RWPE2 (cell line): Measurements from ENCODE around the gene NMRK2.
A peak's percentile ranks its signal among the peaks of the same experiment; 100 is the strongest.
"Not testable (repeated sequence)": the region's sequence is repeated elsewhere in the genome, so short reads cannot be mapped to it uniquely, and the experiment has no call there.

Experiments
- ATAC-seq: fragments of 200-7000 bp; cut with Tn5 transposase; 3 replicates; pipeline ENCODE4 v1.9.1; 2021; ENCODE audit warnings: low read depth
- DNase-seq: peaks from one replicate; pipeline ENCODE4 v3.0.0-alpha.2; 2020; ENCODE audit warnings: low spot score
- H3K27ac ChIP-seq: fragments of 450-650 bp; 2 replicates; pipeline ENCODE4 v1.5.1; 2017; ENCODE audit warnings: mild to moderate bottlenecking; ENCODE audit not compliant: poor library complexity, severe bottlenecking
- H3K27me3 ChIP-seq: fragments of 250-450 bp; sonication (Bioruptor Pico); 2 replicates; pipeline ENCODE4 v1.5.1; 2021; ENCODE audit warnings: mild to moderate bottlenecking, moderate library complexity; ENCODE audit not compliant: insufficient read depth, poor library complexity, severe bottlenecking
- H3K36me3 ChIP-seq: fragments of 250-450 bp; sonication (Bioruptor Pico); 2 replicates; pipeline ENCODE4 v1.5.1; 2020; ENCODE audit warnings: low read depth, mild to moderate bottlenecking, moderate library complexity
- H3K4me1 ChIP-seq: fragments of 250-450 bp; sonication (Bioruptor Pico); 2 replicates; pipeline ENCODE4 v1.5.1; 2021; ENCODE audit warnings: mild to moderate bottlenecking, moderate library complexity; ENCODE audit not compliant: insufficient read depth, poor library complexity, severe bottlenecking
- H3K4me3 ChIP-seq: fragments of 250-450 bp; sonication (Bioruptor Pico); 2 replicates; pipeline ENCODE4 v1.5.1; 2021; ENCODE audit warnings: mild to moderate bottlenecking, moderate library complexity; ENCODE audit not compliant: severe bottlenecking
- H3K9me3 ChIP-seq: fragments of 250-450 bp; sonication (Bioruptor Pico); 2 replicates; pipeline ENCODE4 v1.5.1; 2021; ENCODE audit warnings: mild to moderate bottlenecking, moderate library complexity; ENCODE audit not compliant: severe bottlenecking
- TF ChIP-seq, protein P1 (sequence below): fragments of 450-650 bp; IDR thresholded peaks from one replicate; pipeline ENCODE4 v1.5.1; 2017; ENCODE audit warnings: mild to moderate bottlenecking, moderate library complexity; ENCODE audit not compliant: poor library complexity, severe bottlenecking

Gene NMRK2

DNA sequence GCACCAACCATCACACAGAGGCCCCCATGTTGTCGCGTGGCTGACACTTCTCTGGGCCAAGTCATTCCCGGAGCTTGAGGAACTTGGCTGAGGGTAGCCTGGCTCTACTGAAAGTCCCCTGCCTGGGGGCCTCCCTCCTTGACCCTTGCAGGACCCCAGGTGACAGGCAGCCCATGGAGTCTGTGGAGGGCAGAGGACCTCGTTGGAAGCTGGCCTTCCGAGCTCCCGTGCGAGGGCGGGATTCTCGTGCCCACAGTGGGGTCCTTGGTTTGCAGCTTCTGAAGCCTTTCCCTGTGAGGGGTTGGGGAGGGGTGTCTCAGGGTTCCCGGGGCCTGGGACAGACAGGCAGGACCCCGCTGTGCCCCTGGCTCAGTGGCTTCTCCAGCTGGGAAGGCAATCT lies 16.4 kb downstream of the NMRK2 start:
- Histone ChIP-seq H3K9me3 (no peaks in the 10 kb centered on the region), H3K4me3 (no peak overlapping the region), H3K4me1 (no peaks in the 10 kb centered on the region), H3K27ac (no peak overlapping the region), H3K27me3 (no peaks in the 10 kb centered on the region), H3K36me3 (no peaks in the 10 kb centered on the region)
- DNase-seq (no peak), ATAC-seq (no peak)
- TF ChIP-seq, protein P1, sequence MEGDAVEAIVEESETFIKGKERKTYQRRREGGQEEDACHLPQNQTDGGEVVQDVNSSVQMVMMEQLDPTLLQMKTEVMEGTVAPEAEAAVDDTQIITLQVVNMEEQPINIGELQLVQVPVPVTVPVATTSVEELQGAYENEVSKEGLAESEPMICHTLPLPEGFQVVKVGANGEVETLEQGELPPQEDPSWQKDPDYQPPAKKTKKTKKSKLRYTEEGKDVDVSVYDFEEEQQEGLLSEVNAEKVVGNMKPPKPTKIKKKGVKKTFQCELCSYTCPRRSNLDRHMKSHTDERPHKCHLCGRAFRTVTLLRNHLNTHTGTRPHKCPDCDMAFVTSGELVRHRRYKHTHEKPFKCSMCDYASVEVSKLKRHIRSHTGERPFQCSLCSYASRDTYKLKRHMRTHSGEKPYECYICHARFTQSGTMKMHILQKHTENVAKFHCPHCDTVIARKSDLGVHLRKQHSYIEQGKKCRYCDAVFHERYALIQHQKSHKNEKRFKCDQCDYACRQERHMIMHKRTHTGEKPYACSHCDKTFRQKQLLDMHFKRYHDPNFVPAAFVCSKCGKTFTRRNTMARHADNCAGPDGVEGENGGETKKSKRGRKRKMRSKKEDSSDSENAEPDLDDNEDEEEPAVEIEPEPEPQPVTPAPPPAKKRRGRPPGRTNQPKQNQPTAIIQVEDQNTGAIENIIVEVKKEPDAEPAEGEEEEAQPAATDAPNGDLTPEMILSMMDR = no peak

DNA sequence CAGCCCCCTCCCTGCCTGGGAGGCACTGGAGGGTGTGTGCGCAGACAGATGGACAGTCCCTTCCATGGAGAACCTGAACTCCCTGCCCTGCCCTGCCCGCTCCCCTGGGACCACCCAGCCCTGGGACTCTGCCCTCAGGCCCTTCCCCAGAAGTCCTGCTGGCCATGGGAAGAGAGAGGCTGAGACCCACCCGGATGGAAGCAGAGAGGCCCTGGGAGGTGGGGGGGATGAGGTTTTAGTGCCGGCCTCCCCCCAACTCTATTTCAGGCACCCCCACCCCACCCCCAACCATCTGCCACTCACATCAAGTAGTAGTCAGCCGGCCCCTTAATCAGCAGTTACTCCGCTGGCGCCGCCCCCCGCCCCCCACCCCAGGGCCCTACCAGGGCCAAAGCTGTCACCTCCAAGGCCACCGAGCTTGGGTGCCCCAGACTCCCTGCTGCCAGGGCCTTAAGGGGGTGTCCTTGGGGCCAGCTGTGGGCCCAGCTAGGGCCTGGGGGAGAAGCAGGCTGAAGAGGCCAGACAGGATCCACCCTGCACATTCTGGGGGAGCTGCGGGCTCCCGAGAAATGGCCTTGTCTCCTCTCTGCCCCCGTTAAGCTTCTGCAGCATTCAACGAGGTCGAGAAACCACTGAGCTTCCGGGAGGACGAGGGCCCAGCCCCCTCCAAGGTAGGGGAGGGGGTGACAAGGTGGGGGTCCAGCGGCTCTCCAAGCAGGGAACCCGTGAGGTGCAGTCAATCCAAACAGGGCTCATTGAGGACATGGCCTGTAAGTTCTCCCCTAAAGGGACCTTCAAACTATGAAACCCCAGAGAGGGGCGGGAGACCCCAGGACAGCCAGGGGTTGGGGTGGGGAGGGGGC lies 17.4 kb downstream of the NMRK2 start:
- Histone ChIP-seq H3K4me3 (no peak overlapping the region), H3K9me3 (no peaks in the 10 kb centered on the region), H3K27me3 (no peaks in the 10 kb centered on the region), H3K36me3 (no peaks in the 10 kb centered on the region), H3K27ac (no peak overlapping the region), H3K4me1 (no peaks in the 10 kb centered on the region)
- no peak for ATAC-seq
- no peak for DNase-seq
- TF ChIP-seq, protein P1 = no peak

DNA sequence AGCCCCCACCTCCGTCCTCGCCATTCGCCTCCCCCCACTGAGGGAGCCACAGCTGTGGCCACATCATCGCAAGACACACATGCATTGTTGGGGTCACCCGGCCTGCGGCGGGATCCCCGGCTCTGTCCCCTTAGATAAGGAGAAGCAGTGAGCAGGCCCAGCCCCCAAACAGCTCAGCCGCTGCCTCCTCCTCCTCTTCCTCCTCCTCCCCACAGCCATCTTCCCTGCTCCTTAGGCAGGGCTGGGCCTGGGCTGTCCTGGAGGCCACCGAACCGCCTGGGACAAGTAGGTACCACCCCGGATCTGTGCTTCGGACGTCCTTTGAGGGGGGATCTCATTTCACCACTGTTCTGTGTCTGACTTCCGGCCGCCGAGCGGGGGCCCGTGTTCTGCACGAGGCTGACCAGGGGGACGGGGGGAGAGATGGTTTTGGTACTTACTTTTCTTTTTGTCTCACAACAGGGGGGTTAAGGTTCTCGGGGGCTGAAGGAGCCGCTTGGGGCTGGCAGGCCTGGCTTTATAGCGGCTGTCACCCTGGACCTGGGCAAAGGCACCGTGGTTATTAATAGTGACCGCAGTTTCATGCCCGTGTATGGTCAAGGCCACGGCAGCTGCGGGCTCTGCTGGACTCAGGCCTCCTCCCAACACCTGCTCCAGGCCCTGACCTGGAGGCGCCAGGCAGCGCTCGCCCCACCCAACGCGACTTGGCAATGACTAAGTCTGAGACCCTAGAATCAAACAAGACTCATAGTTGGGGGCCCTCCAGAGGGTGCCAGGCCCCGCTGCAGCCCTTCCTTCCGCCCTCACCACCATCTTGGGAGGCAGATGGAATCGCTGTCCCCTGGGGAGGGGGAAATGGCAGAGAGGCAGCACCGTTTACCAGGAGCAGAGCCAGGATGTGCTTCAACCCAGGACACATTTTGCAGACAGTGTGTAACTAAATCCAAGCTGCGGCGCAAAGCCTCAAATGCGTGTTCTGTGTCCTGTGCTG lies 18.3 kb downstream of the NMRK2 start:
- Histone ChIP-seq H3K27ac (no peak overlapping the region), H3K4me1 (no peaks in the 10 kb centered on the region), H3K4me3 (no peak overlapping the region), H3K36me3 (no peaks in the 10 kb centered on the region), H3K27me3 (no peaks in the 10 kb centered on the region), H3K9me3 (no peaks in the 10 kb centered on the region)
- DNase-seq = no peak
- TF ChIP-seq, protein P1 = no peak
- ATAC-seq = 0 out of 3 replicates have a peak, but pooled peaks have one; percentile 24

DNA sequence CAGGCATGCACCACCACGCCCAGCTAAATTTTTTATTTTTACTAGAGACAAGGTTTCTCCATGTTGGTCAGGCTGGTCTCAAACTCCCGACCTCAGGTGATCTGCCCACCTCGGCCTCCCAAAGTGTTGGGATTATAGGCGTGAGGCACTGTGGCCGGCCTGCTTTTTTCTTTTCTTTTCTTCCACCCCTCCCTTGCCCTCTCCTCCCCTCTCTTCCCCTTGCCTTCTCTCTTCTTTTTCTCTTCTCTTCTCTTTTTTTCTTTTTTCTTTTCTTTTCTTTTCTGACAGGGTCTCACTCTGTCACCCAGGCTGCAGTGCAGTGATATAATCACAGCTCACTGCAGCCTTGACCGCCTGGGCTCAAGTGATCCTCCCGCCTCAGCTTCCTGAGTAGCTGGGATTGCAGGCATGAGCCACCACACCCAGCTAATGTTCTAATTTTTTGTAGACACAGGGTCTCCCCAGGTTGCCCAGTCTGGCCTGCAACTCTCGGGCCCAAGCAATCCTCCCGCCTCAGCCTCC lies 19.9 kb downstream of the NMRK2 start:
- H3K4me3 ChIP-seq, H3K27me3 ChIP-seq, H3K27ac ChIP-seq, DNase-seq, ATAC-seq, H3K9me3 ChIP-seq, H3K4me1 ChIP-seq, H3K36me3 ChIP-seq: not testable (repeated sequence)

DNA sequence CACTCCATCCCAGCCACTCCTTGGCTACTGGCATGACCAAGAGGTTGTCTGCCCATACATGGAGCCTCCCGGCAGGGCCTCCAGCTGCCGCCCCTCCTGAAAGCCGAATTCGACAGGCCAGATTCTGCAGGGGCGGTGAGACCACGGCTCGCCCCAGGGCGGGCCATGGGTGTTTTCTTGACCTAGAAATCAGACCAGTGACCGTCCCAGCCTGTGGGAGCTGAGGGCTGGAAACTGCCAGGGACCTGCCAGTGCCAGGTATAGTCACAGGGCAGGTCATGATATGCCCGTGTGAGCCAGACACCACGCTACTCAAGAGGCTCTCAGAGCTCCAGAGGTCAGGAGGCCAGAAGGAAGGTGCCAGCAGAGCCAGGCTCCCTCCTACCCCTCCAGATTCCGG lies 21.2 kb downstream of the NMRK2 start:
- TF ChIP-seq, protein P1 = no peak
- Histone ChIP-seq H3K4me3 (no peak overlapping the region), H3K27me3 (no peaks in the 10 kb centered on the region), H3K27ac (no peak overlapping the region), H3K4me1 (no peaks in the 10 kb centered on the region), H3K9me3 (no peaks in the 10 kb centered on the region), H3K36me3 (peaks cover 10% of the 10 kb centered on the region)
- DNase-seq (no peak), ATAC-seq (0 out of 3 replicates have a peak, but pooled peaks have one; percentile 21)

DNA sequence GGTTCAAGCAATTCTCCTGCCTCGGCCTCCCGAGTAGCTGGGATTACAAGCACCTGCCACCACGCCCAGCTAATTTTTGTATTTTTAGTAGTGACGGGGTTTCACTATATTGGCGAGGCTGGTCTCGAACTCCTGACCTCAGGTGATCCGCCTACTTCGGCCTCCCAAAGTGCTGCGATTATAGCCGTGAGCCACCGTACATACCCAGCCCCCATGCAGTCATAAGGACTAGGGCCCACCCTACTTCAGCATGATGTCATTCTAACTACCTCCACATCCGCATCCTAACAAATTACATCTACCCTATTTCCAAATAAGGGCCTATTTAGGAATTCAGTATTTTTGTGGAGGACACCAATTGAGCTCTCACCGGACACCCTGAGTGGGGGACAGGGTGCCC lies 22.4 kb downstream of the NMRK2 start:
- H3K27me3 ChIP-seq, DNase-seq, H3K9me3 ChIP-seq, ATAC-seq, H3K4me3 ChIP-seq, H3K4me1 ChIP-seq, H3K27ac ChIP-seq: not testable (repeated sequence)
- peaks cover 20% of the 10 kb centered on the region for H3K36me3 ChIP-seq
